Cerebellar nuclear complex (tissue), 1 donor: ENCODE measurements around the gene GOLGA7B.
"Not testable (repeated sequence)": the region's sequence is repeated elsewhere in the genome, so short reads cannot be mapped to it uniquely, and the experiment has no call there.

ENCODE experiments used
- DNase-seq, 2 experiments: peaks; one replicate each; lab custom pipeline; 2025; lab: John Stamatoyannopoulos, UW

GOLGA7B gene

DNA sequence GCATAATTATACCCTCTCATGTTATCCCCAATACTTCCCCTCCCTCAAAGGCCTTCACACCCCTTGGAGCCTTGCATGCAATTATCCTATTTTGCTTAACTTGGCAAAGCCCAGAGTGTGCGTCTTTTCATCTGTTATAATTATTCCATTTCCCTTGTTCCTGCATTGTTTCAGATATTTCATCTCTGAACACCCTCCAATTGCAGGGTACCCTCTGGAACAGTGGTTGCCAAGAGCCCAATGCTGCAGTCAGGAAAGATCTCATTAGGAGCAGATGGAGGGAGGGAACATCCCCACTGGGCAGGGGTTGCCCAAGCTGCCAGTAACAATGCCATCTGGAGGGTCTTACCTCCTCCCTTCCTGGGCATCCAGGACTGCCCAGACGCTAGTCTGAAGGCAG lies 18.4 kb upstream of the GOLGA7B start:
- no peak for DNase-seq

DNA sequence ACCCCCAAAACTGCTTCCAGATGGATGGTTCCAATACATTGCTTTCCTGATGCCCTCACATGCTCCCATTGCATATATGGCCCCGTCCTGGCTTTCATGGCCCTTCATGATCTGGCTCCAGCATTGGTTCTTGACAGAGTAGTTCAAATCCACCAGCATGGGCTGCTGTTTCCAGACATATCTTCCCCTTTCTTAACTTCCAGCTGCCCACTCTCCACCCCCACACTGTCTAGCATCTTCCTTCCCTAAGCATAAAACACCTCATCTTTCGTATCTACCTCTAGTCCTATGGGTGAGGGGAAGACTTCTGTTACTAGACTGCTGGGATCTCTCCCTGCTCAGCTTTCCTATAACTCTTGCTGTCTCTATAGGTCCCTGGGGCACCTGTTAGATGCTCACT lies 13.2 kb upstream of the GOLGA7B start:
- DNase-seq, result no peak

DNA sequence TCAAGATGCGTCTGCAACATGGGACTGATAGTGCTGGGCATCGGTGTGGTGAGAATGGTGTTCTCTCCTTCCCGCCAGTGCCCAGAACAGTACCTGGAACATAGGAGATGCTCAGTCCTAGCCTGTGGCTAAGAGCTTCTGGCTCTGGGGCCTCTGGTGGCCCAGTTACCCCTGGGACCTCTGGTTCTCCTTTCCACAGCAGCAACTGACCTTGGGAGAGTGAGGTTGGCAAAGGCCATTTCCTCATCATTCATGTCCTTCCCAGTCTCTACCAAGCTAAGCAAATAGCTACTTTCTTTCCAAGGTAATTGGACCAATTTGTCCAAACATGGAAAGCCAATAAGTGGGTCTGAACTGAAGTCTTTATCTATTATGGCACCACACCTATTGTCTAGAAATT lies 11.6 kb upstream of the GOLGA7B start:
- no peak for DNase-seq

DNA sequence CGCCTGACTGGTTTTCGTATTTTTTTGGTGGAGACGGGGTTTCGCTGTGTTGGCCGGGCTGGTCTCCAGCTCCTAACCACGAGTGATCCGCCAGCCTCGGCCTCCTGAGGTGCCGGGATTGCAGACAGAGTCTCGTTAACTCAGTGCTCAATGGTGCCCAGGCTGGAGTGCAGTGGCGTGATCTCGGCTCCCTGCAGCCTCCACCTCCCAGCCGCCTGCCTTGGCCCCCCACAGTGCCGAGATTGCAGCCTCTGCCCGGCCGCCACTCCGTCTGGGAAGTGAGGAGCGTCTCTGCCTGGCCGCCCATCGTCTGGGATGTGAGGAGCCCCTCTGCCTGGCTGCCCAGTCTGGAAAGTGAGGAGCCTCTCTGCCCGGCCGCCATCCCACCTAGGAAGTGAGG lies 8.5 kb upstream of the GOLGA7B start:
- not testable (repeated sequence) for DNase-seq

DNA sequence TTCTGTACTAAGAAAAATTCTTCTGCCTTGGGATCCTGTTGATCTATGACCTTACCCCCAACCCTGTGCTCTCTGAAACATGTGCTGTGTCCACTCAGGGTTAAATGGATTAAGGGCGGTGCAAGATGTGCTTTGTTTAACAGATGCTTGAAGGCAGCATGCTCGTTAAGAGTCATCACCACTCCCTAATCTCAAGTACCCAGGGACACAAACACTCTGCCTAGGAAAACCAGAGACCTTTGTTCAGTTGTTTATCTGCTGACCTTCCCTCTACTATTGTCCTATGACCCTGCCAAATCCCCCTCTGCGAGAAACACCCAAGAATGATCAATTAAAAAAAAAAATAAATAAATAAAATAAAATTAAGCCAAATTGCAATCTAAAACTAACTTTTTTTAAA lies 7.5 kb upstream of the GOLGA7B start:
- not testable (repeated sequence) for DNase-seq

DNA sequence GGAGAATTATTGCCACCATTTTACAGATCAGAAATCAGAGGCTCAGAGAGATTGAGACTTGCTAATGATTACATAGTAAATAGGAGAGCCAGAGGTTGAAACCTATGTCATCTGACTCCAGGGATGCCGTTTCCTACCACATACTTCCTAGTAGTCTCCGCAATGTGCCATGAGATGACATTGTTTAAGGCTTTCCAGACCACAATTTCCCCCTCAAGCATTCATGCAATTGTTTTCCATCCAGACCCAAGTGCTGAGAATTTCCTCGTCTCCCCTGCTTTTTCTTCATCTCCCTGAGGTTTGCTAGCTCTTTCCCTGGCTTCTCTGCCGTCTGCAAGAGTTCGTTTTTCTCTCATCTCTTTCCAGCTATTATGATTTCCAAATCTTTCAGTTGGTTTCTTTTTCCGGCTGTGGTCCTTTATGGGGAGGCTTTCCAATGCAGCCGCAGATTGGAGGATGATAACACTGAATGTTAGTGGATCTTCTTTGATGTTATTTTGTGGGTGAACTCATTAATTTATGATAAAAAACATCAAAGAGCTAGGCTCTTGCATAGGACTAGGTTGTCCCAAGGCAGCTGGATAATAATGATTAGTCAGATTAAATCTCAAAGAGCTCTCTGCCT lies 6.9 kb upstream of the GOLGA7B start:
- DNase-seq, result no peak

DNA sequence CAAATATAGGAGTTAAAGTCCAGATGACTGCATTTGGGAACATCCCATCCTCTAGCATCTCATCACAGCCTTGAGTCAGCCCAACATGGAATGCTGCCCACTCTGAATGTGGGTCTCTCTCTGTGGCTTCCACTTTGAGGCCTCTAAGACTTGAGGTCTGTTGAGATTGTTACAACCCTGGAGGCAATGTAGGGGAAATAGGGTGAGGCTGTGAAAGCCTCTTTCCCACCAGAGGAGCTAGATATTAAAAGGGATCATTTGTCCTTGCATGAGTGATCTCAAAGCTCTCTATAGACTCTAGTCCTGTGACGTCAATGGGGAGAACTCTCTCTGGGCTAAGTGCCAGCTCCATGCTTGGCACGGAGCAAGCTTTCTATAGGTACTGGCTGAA lies 6.4 kb upstream of the GOLGA7B start:
- no peak for DNase-seq

DNA sequence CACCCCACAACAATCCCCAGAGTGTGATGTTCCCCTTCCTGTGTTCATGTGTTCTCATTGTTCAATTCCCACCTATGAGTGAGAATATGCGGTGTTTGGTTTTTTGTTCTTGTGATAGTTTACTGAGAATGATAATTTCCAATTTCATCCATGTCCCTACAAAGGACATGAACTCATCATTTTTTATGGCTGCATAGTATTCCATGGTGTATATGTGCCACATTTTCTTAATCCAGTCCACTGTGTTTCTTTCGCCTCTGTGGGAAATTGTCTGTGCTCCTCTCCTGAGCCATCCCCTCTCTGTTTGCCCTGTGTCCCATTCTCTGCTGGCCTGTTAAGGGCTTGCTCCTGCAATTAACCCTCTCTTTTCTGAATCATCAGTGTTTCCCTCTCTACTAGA lies 5.7 kb upstream of the GOLGA7B start:
- DNase-seq, result not testable (repeated sequence)

DNA sequence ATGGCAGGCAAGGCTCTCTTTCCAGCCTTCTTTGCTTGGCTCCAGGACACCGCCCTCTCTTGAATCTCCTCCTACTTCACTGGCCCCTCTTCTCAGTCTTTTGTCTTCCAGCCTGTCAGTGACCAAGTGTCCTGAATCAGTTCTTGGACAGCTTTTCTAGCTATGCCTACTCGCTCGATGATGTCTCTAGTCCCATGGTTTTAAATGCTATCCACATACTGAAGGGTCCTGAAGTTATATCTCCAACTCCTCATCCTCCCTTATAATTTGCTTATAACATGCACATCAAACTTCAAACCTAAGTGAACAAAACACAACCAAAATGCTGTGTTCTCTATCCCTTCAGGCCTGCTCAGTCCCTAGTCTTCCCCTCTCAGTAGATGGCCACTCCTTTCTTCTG lies 5.0 kb upstream of the GOLGA7B start:
- no peak for DNase-seq

DNA sequence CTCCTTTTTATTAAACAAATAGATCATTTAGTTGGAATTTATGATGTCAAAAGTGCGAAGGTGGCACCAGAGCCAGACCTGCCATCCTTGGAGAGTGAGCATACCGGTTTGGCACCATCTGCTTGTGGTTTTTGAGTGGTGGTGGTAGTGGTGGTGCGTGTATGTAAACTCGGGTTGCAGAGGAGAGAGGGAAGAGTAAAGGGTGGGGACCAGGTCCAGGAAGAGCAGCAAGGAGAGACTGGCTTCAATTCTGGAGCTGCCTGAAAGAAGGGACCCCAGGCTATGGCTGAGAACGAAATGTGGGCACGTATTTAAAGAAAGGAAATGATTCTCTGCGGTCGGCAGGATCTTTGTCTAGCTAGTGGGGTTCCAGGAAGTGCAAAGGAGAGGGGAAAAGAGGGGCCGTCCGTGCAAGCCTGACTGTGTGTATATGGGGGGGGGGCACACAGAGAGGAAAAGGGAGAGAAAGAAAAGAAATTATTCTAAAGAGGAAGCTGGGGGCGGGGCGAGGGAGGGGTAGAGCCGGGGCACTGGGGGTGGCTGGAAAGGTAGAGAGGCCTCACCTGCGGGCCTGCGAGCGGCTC lies 448 bp upstream of the GOLGA7B start:
- DNase-seq, result no peak

DNA sequence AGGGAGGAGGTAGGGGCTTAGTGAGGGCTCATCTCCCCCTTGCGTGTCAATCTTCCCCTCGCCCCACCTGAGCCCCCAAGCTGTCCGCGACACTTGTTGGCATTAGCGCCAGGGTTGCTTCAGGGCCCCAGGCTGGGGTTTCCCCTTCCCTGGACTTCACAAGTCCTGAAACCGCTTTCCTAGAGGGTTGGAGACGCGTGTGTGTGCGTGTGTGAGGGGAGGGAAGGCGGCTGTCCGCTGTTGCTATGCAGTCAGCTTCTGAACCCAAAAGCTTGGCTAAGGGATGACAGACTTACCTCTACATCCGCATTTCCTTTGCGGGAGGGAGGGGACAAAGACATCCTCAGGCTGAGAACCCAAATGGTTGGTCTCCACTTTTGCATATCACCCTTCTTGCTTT lies 803 bp downstream of the GOLGA7B start:
- DNase-seq, result no peak

DNA sequence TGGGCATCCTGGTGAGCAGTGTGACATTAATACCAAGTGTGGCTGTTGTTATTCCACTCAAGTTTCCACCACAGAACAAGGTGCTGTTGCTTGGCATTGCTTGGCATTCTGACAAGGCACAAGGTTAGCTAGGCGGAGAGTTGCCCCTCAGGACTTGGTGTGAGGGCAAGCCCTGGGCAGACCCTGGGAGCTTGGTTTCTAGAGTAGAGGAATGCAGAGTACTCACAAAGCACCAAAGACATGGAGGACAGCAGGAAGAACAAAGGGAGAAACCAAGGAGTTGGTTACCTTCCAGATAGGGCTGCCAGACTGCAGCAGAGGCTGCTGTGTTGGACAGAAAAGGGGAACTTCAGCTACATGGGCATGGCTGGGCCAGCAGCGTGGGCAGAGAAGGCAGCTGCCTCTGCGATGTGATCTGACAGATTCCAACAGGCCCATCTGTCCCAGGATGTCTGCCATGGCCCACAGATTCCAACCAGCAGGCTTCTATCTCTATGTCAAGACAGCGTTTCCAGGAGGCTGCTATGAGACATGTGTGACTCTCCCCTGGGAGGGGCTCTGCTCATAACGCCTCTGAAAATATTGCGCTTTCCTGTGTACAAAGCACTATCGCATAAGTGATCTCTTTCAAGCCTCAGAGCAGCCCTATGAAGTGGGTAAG lies 1.8 kb downstream of the GOLGA7B start:
- peak in 1 of 2 experiments; percentile 18 for DNase-seq

DNA sequence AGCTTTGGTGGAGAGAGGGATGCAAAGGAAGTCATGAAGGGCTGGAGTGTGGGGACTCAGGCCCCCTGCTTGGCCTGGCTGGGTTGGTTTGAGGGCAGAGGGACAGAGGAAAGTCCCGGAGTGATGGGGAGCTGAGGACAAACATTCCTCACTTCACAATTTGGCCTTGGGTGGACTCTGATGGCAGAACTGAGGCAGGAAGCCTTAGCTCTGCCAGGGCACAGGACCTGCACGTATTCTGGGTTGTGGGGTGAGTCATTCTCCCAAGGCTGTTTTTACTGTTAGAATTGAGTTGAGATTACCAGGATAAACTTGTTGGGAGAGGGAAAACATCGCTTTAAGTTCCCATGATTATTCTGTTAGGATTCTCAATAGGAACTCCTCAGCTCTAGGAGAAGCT lies 2.6 kb downstream of the GOLGA7B start:
- no peak for DNase-seq

DNA sequence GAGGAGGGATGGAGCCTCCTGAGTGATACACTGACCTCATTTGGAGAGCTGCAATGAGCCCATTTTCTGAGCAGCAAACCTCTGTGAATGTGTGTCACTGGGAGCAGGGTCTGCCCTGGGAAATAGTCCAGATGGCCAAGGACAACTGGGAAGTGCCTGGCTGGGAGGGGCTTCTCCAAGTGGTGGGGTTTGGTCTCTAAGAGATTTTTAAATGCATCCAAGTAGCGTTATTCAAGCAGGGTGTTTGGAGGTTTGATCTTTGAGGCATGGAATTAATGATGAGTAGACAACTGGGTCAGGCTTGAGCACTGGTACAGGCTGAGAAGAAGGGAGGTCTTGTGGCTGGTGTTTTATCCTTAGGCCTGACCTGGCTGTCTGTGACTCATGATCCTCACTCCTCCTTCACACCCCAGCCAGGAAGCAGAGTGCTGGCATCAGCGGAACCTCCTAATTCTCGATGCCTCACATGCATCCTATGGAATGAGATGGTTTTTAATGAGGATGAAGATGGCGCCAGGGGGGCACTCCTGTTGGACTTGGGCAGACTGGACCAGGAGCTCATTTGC lies 3.3 kb downstream of the GOLGA7B start:
- no peak for DNase-seq

DNA sequence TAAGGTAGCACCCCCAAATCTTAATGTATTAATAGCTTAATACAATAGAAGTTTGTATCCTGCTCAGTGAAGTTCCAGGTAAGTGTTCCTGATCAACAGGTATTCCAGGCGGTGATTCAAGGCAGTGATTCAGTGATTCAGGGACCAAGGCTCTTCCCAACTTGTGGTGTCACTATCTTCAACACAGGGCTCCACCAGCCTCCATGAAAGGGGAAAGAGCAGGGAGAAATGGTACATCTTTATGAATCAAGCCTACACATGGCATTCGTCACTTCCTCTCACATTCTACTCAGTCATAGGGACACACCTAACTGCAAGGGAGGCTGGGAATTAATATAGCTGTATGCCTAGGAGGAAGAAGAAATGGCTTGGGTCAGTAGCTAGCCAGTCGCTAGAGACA lies 5.1 kb downstream of the GOLGA7B start:
- DNase-seq, result no peak

DNA sequence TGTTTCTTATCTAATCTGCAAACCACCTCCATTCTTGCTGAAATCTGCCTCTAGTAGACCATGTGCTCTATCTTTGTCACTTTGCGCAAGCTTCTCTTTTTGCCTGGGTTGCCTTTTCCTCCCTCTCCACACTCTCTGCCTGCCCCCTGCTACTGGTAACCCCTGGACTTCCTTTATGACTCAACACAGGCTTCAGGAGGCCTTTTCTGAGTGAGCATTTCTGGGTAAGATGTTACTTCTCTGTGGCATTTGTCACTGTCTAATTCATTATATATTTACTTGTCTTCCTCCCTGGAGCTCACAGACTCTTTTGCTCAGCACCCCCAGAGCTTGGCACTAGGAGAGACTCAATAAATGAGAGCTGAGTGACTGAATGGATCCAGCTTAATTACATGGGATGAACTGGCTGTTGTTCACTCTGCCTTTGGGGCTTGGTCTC lies 8.4 kb downstream of the GOLGA7B start:
- DNase-seq, result no peak

DNA sequence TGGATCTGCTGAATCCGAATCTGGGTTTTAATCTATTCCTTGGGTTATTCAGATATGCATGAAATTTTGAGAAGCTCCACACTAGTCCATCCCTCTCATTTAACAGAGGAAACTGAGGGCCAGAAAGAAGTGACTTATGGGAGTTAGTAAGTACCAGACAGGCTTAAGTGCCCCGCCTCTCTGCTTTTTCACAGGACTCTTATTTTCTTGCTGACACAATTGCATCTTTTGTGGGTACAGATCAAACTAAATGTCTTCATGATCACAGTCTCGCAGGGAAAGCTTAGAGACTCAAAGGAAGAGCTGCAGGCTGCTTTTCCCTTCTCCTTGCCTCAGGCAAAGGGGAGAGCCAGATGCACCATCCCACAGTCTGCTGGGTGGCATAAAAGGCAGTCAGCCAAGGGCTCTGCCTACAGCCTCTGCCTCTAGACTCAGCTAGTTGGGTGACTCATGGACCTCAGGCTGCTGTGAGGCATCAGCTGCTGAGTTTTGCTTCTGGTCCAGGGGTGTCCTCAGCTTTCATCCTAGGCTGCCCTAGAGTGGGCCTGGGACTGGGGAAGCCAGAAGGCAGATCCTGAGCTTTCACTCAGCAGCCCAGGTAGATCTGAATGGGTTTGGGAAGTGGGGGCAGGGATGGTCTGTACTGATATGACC lies 11.6 kb downstream of the GOLGA7B start:
- no peak for DNase-seq

DNA sequence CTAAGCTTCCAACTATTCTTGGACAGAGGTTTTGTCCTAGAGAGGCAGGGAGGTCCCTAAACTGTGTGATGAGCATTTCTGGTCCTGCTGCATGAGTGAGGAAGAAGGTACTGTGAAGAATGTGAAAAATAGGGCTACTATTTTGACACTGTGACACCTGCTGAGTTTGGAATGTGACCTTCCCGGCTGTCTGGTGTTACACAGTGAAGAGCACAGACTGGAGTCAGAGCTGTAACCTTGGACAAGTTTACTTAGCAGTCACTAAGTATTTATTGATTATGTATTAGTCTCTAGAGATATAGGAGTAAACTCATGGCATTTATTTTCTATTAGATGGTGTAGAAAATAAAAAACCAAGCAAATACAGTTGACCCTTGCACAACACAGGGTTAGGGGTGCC lies 12.3 kb downstream of the GOLGA7B start:
- DNase-seq, result no peak

DNA sequence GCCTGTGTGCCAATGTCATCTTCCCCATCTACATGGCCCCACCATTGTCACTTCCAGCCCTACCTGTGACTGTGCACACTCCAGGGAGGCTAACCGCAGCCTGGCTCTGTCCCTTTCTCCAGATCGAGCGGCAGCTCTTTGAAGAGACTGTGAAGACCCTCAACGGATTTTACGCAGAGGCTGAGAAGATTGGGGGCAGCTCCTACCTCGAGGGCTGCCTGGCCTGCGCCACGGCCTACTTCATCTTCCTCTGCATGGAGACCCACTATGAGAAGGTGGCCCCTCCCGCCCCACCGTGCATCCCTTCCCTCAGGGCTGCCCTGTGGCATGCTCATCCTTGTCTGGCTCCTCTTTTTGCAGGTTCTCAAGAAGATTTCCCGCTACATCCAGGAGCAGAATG lies 14.2 kb downstream of the GOLGA7B start:
- DNase-seq, result no peak

DNA sequence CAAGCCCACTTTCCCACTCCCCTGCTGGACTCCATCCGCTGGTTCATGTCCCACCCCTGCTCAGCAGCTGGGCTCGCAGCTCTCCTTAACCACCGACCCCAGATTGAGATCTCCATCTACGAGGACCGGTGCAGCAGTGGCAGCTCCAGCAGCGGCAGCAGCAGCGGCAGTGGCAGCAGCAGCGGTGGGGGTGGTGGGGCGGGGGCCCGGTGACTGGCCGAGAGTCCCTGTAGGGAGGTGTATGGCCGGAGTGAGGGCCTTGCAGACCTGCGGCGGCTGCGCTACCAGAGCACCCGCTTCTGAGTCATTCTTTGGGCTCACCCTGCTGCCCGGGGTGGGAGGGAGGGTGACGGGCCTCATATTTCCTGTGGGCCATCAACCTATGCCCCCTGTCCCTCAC lies 15.8 kb downstream of the GOLGA7B start:
- no peak for DNase-seq

DNA sequence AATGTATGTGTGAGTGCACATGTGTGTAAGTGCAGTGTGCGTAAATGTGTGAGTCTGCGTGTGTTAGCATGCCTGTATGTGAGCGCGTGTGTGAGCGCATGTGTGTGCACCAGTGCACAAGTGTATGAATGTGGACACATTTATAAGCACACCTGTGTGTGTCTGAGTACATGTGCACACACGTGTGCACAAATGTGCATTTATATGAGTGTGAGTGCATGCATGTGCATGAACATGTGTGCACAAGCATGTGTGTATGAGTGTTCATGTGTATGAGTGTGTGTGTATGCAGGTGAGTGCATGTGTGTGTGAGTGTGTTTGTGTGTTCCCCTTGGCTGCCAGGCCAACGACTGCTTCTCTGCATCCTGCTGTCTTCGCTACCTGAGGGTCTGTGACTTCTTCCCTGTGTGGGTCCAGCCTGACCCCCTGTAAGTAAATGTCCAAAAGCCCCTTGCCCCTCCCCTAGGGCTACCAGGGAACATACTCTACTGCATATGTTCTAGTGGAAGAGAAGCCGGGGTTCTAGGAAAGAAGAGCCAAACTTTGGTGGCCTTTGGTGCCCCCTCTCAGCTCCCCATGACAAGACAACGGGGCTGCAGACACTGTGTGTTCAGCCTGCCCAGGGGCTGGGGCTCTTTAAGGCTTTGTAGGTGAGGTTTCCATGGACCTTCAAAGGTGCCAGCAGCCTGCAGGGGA lies 17.0 kb downstream of the GOLGA7B start:
- DNase-seq, result no peak

DNA sequence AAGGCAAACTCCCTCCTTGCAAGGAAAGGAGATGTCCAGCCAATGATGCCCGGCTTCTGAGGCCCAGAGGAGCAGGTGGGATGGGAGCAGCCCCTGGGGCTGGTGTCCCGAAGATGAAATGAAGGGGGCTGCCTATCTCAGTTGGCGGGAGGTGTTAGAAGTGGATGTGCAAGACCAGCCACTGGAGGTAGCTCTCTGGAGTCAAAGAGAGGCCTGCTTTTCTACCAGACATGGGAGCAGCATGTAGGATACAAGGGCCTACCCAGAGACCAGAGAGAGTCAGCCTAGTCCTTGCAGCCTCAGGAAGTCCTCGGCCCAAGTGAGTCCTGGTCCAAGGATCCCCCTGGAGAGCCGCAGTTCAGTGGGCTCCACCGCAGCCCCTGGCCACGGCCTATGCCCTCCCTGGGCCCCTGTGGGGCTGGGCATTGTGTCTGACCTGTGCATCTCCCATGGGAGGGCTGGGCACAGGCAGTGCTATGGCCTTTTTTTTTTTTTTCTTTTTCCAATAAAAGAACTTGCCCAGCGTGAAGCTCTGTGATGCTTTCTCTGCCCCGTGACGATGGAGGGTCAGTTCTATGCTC lies 17.7 kb downstream of the GOLGA7B start:
- no peak for DNase-seq
